Osteoblast (primary cell): ENCODE measurements around the gene COL25A1. TPM values are rescaled to one million over a fixed set of nuclear protein-coding genes. Genes with fewer than 3 reads are reported as not detected.

ENCODE experiments used
- DNase-seq: peaks from one replicate; pipeline ENCODE4 v3.0.0; 2011; ENCODE audit warnings: low spot score, mixed read lengths; ENCODE audit not compliant: insufficient read length; ENCODE audit errors: missing footprints
- H2AFZ ChIP-seq: 2 replicates; pipeline ENCODE4 v1.6.0; 2011; ENCODE audit warnings: mild to moderate bottlenecking, low read length
- H3K27ac ChIP-seq: 2 replicates; pipeline ENCODE4 v1.5.1; 2011; ENCODE audit warnings: mild to moderate bottlenecking, low read depth, low read length, moderate library complexity
- H3K27me3 ChIP-seq: 2 replicates; pipeline ENCODE4 v1.6.0; 2012; ENCODE audit warnings: mild to moderate bottlenecking, control low read depth, inconsistent platforms, low read length, moderate library complexity; ENCODE audit not compliant: insufficient read depth
- H3K36me3 ChIP-seq: 2 replicates; pipeline ENCODE4 v1.5.1; 2011; ENCODE audit warnings: mild to moderate bottlenecking, low read length, control low read depth, moderate library complexity; ENCODE audit not compliant: insufficient read depth
- H3K4me1 ChIP-seq: 2 replicates; pipeline ENCODE4 v1.5.1; 2011; ENCODE audit warnings: mild to moderate bottlenecking, low read length, control low read depth, moderate library complexity; ENCODE audit not compliant: insufficient read depth
- H3K4me2 ChIP-seq: 2 replicates; pipeline ENCODE4 v1.6.0; 2011; ENCODE audit warnings: mild to moderate bottlenecking, low read length; ENCODE audit not compliant: insufficient read depth
- H3K4me3 ChIP-seq: fragments of 200-600 bp; sonication (generic); 3 replicates; pipeline ENCODE4 v1.5.1; 2012; ENCODE audit warnings: mild to moderate bottlenecking, low read length, inconsistent platforms; ENCODE audit not compliant: insufficient read depth
- H3K79me2 ChIP-seq: 2 replicates; pipeline ENCODE4 v1.6.0; 2012; ENCODE audit warnings: mild to moderate bottlenecking, low read length, control low read depth, inconsistent platforms; ENCODE audit not compliant: insufficient read depth
- H3K9me3 ChIP-seq: 2 replicates; pipeline ENCODE4 v1.5.1; 2011; ENCODE audit warnings: low read depth, low read length, control low read depth
- H4K20me1 ChIP-seq: 2 replicates; pipeline ENCODE4 v1.6.0; 2012; ENCODE audit warnings: mild to moderate bottlenecking, low read length, control low read depth; ENCODE audit not compliant: insufficient read depth
- CTCF ChIP-seq: IDR thresholded peaks from 2 replicates; pipeline ENCODE4 v1.5.1; 2011; ENCODE audit warnings: mild to moderate bottlenecking, low read depth, low read length, moderate library complexity; ENCODE audit errors: extremely low read depth
- total RNA-seq: library from RNA; depleted of rRNA; stranded (reverse); fragments of >200 nt; gene quantifications from 2 replicates; pipeline ENCODE4 v1.2.3, GENCODE V29; 2012

The COL25A1 gene
- total RNA-seq, 1 donor, result 1.4 TPM

GRCh38 chr4:109005523-109005922 lies 296.9 kb downstream of the COL25A1 start:
- no peak overlapping the region for H3K4me2 ChIP-seq
- H3K27ac ChIP-seq, result no peak overlapping the region
- no peaks in the 10 kb centered on the region for H3K27me3 ChIP-seq
- H3K9me3 ChIP-seq, result no peaks in the 10 kb centered on the region
- H3K4me1 ChIP-seq, result no peaks in the 10 kb centered on the region
- no peak overlapping the region for H3K4me3 ChIP-seq
- no peaks in the 10 kb centered on the region for H4K20me1 ChIP-seq
- no peak for TF ChIP-seq CTCF
- H3K36me3 ChIP-seq, result no peaks in the 10 kb centered on the region
- no peak overlapping the region for H2AFZ ChIP-seq
- DNase-seq, result no peak
- no peaks in the 10 kb centered on the region for H3K79me2 ChIP-seq

- Histone ChIP-seq H3K9me3 (no peaks in the 10 kb centered on the region), H4K20me1 (no peaks in the 10 kb centered on the region), H3K4me1 (no peaks in the 10 kb centered on the region), H3K27me3 (no peaks in the 10 kb centered on the region), H3K4me2 (no peak overlapping the region), H2AFZ (no peak overlapping the region), H3K36me3 (no peaks in the 10 kb centered on the region), H3K4me3 (no peak overlapping the region), H3K27ac (no peak overlapping the region), H3K79me2 (no peaks in the 10 kb centered on the region)
- DNase-seq, result no peak
- no peak for TF ChIP-seq CTCF
Observed at GRCh38 chr4:109004418-109004817, 298.0 kb downstream of the COL25A1 start.

GRCh38 chr4:109003964-109004363 lies 298.5 kb downstream of the COL25A1 start:
- Histone ChIP-seq H3K4me2 (no peak overlapping the region), H4K20me1 (no peaks in the 10 kb centered on the region), H3K4me3 (no peak overlapping the region), H3K27ac (no peak overlapping the region), H3K79me2 (no peaks in the 10 kb centered on the region), H2AFZ (no peak overlapping the region), H3K4me1 (no peaks in the 10 kb centered on the region), H3K9me3 (no peaks in the 10 kb centered on the region), H3K27me3 (no peaks in the 10 kb centered on the region), H3K36me3 (no peaks in the 10 kb centered on the region)
- DNase-seq, result no peak
- no peak for TF ChIP-seq CTCF

GRCh38 chr4:108991551-108992328 lies 310.7 kb downstream of the COL25A1 start:
- Histone ChIP-seq H3K4me3 (no peak overlapping the region), H3K27me3 (no peaks in the 10 kb centered on the region), H3K4me2 (no peak overlapping the region), H3K36me3 (no peaks in the 10 kb centered on the region), H3K9me3 (no peaks in the 10 kb centered on the region), H4K20me1 (no peaks in the 10 kb centered on the region), H3K79me2 (no peaks in the 10 kb centered on the region), H3K4me1 (peaks cover 12% of the 10 kb centered on the region), H2AFZ (no peak overlapping the region), H3K27ac (no peak overlapping the region)
- peak; percentile 93 for DNase-seq
- TF ChIP-seq CTCF, result no peak
